Lung (tissue), 12 donors: ENCODE results near the gene COG7. TPM values are rescaled to one million over a fixed set of nuclear protein-coding genes. Genes with fewer than 3 reads are reported as not detected.

Experiments
- ATAC-seq: fragments of 200-7000 bp; cut with Tn5 transposase; one replicate; pipeline ENCODE4 v1.9.1; 2020; ENCODE audit warnings: moderate number of reproducible peaks; ENCODE audit not compliant: insufficient read depth, low FRiP score
- DNase-seq, 3 donors: peaks; one replicate each; pipeline ENCODE4 v3.0.0-alpha.2; 2013 to 2017
- H3K27ac ChIP-seq, 2 donors: one replicate each; pipeline ENCODE4 v1.5.1; 2013; ENCODE audit warnings: mild to moderate bottlenecking in 2 of 2, moderate library complexity in 2 of 2, control low read depth in 1 of 2, inconsistent platforms in 1 of 2, low read depth in 1 of 2, low read length in 1 of 2
- H3K27me3 ChIP-seq, 3 donors: one replicate each; pipeline ENCODE4 v1.5.1; 2013; ENCODE audit warnings: low read length in 2 of 3; ENCODE audit not compliant: control insufficient read depth in 3 of 3, insufficient read depth in 3 of 3
- H3K36me3 ChIP-seq, 4 donors: one replicate each; pipeline ENCODE4 v1.5.1; 2013; ENCODE audit warnings: low read length in 4 of 4, mild to moderate bottlenecking in 1 of 4, moderate library complexity in 1 of 4; ENCODE audit not compliant: control insufficient read depth in 4 of 4, insufficient read depth in 4 of 4
- H3K4me1 ChIP-seq, 5 donors: one replicate each; pipeline ENCODE4 v1.5.1; 2013; ENCODE audit warnings: low read length in 5 of 5, mild to moderate bottlenecking in 2 of 5, moderate library complexity in 1 of 5; ENCODE audit not compliant: control insufficient read depth in 5 of 5, insufficient read depth in 5 of 5
- H3K4me3 ChIP-seq: one replicate; pipeline ENCODE4 v1.5.1; 2013; ENCODE audit warnings: mild to moderate bottlenecking, control low read depth, moderate library complexity
- H3K9ac ChIP-seq, 2 donors: one replicate each; pipeline ENCODE4 v1.5.1; 2013; ENCODE audit warnings: low read length in 2 of 2, control low read depth in 1 of 2; ENCODE audit not compliant: insufficient read depth in 1 of 2
- H3K9me3 ChIP-seq, 4 donors: one replicate each; pipeline ENCODE4 v1.5.1; 2013; ENCODE audit warnings: low read length in 3 of 4, mild to moderate bottlenecking in 1 of 4, moderate library complexity in 1 of 4; ENCODE audit not compliant: control insufficient read depth in 4 of 4, insufficient read depth in 3 of 4
- CTCF ChIP-seq: IDR thresholded peaks from 2 replicates; pipeline ENCODE4 v1.5.1; 2012; ENCODE audit warnings: mild to moderate bottlenecking; ENCODE audit errors: control extremely low read depth, extremely low read depth
- WGBS, 2 donors: extraction: QIAGEN DNeasy Blood & Tissue Kit; methylation state at CpG; one replicate each; pipeline ENCODE4 v1.1.7; 2013; 5-methylcytosine and 5-hydroxymethylcytosine counted together
- polyA plus RNA-seq, 2 donors: library from polyadenylated mRNA; stranded (reverse); fragments of 200-250 nt; gene quantifications; one replicate each; pipeline ENCODE4 v1.2.1, GENCODE V29; 2013
- total RNA-seq, 2 donors: library from RNA; depleted of rRNA in 1 of 2; stranded (reverse); fragments of >200 nt in 1 of 2; gene quantifications; one replicate each; pipeline ENCODE4 v1.2.1, GENCODE V29; 2014 to 2021
- donor health status: control.
- donor health status: control.
- donor health status: Bipolar disorder and iron deficiency.
- donor health status: healthy.
- donor health status: DM: yes; HTN: yes; CAD: no.

The COG7 gene
- total and polyA plus RNA-seq, 4 donors: 14.9 to 34.0 (median 20.0) TPM

- ATAC-seq (no peak), DNase-seq (no peak)
- WGBS, 2 donors: 73 to 90% methylated on average over 11 of the region's 11 CpGs
- H3K9ac ChIP-seq: no peak overlapping the region
- no peak overlapping the region for H3K4me3 ChIP-seq
- H3K9me3 ChIP-seq: no peaks in the 10 kb centered on the region
- peaks cover 0 to 14% (median 9%) of the 10 kb centered on the region in 5 donors for H3K4me1 ChIP-seq
- TF ChIP-seq CTCF: no peak
- H3K36me3 ChIP-seq: peaks cover 6 to 54% (median 37%) of the 10 kb centered on the region in 4 donors
- no peaks in the 10 kb centered on the region for H3K27me3 ChIP-seq
- H3K27ac ChIP-seq: peak overlapping the region in 1 of 2 donors; percentile 48
Measured at GRCh38 chr16:23494188-23494587, 41.2 kb upstream of the COG7 start.

GRCh38 chr16:23491490-23492391, 38.8 kb upstream of the COG7 start:
- WGBS, 2 donors: 57 to 74% methylated on average over 14 of the region's 14 CpGs
- DNase-seq: peak in 2 of 3 donors; percentile 8 to 43
- Histone ChIP-seq H3K4me1 (peaks cover 0 to 23% (median under 1%) of the 10 kb centered on the region in 5 donors), H3K9me3 (no peaks in the 10 kb centered on the region), H3K36me3 (peaks cover 17 to 73% (median 54%) of the 10 kb centered on the region in 4 donors), H3K4me3 (no peak overlapping the region), H3K27ac (peak overlapping the region in 1 of 2 donors; percentile 74), H3K9ac (no peak overlapping the region), H3K27me3 (no peaks in the 10 kb centered on the region)
- TF ChIP-seq CTCF: no peak
- ATAC-seq: peak; percentile 30

GRCh38 chr16:23486480-23486879, 33.5 kb upstream of the COG7 start:
- Histone ChIP-seq H3K4me3 (no peak overlapping the region), H3K9ac (no peak overlapping the region), H3K27me3 (no peaks in the 10 kb centered on the region), H3K36me3 (peaks cover 35 to 60% (median 44%) of the 10 kb centered on the region in 4 donors), H3K9me3 (no peaks in the 10 kb centered on the region), H3K27ac (peak overlapping the region in 1 of 2 donors; percentile 23), H3K4me1 (peaks cover 0 to 10% (median 0%) of the 10 kb centered on the region in 5 donors)
- ATAC-seq (peak; percentile 44), DNase-seq (peak; percentile 49 to 80 (median 69))
- no peak for TF ChIP-seq CTCF
- WGBS, 2 donors: 74 to 92% methylated on average over 5 of the region's 5 CpGs
